Tibial nerve (tissue), 4 donors: Measurements from ENCODE around the gene ZFC3H1. TPM values are rescaled to one million over a fixed set of nuclear protein-coding genes. Genes with fewer than 3 reads are reported as not detected.
A peak's percentile ranks its signal among the peaks of the same experiment; 100 is the strongest.

Experiments used
- DNase-seq, 2 donors: peaks; one replicate each; pipeline ENCODE4 v3.0.0-alpha.2; 2019; ENCODE audit warnings: low spot score in 2 of 2
- H3K27ac ChIP-seq, 4 donors: fragments of 200-600 bp; sonication (generic) in 3 of 4; one replicate each; pipeline ENCODE4 v1.5.1; 2017 to 2019; ENCODE audit warnings: mild to moderate bottlenecking in 1 of 4
- H3K27me3 ChIP-seq, 2 donors: fragments of 200-600 bp; sonication (generic) in 1 of 2; one replicate each; pipeline versions ENCODE4 v1.5.1 to v1.6.0; 2017 to 2019
- H3K36me3 ChIP-seq, 3 donors: fragments of 200-600 bp; sonication (generic); one replicate each; pipeline ENCODE4 v1.5.1; 2018 to 2019
- H3K4me1 ChIP-seq, 4 donors: fragments of 200-600 bp; sonication (generic) in 3 of 4; one replicate each; pipeline ENCODE4 v1.5.1; 2017 to 2019
- H3K4me3 ChIP-seq, 4 donors: fragments of 200-600 bp; sonication (generic) in 3 of 4; one replicate each; pipeline ENCODE4 v1.5.1; 2017 to 2019; ENCODE audit warnings: mild to moderate bottlenecking in 1 of 4, moderate library complexity in 1 of 4
- H3K9me3 ChIP-seq, 4 donors: fragments of 200-600 bp; sonication (generic) in 3 of 4; one replicate each; pipeline ENCODE4 v1.5.1; 2017 to 2019
- EP300 ChIP-seq, 2 donors: sonication (generic); formaldehyde crosslinking; IDR thresholded peaks; one replicate each; pipeline ENCODE4 v1.6.1; 2017; ENCODE audit warnings: antibody characterized with exemption in 2 of 2, mild to moderate bottlenecking in 1 of 2
- POLR2A ChIP-seq, 2 donors: fragments of 450-650 bp; IDR thresholded peaks; one replicate each; pipeline ENCODE4 v1.6.1; 2017; ENCODE audit warnings: antibody characterized with exemption in 2 of 2, mild to moderate bottlenecking in 2 of 2, moderate library complexity in 2 of 2
- WGBS, 2 donors: methylation state at CpG; one replicate each; pipeline ENCODE4 v1.1.5; 2018; 5-methylcytosine and 5-hydroxymethylcytosine counted together
- total RNA-seq, 4 donors: library from RNA; depleted of rRNA; stranded (reverse); fragments of >200 nt; gene quantifications; one replicate each; pipeline ENCODE4 v1.1.0, GENCODE V29; 2016
- TF ChIP-seq, protein P1 (sequence below), 5 experiments: fragments of 200-600 bp in 3 of 5; fragments of 450-650 bp in 2 of 5; sonication (generic) in 3 of 5; IDR thresholded peaks; one replicate each; pipeline ENCODE4 v1.5.1; 2016 to 2019; ENCODE audit warnings: antibody characterized with exemption in 5 of 5, mild to moderate bottlenecking in 3 of 5, moderate library complexity in 2 of 5

Gene ZFC3H1
- total RNA-seq, 4 donors from 2014 or later = 47.1 to 95.3 (median 79.8) TPM

DNA sequence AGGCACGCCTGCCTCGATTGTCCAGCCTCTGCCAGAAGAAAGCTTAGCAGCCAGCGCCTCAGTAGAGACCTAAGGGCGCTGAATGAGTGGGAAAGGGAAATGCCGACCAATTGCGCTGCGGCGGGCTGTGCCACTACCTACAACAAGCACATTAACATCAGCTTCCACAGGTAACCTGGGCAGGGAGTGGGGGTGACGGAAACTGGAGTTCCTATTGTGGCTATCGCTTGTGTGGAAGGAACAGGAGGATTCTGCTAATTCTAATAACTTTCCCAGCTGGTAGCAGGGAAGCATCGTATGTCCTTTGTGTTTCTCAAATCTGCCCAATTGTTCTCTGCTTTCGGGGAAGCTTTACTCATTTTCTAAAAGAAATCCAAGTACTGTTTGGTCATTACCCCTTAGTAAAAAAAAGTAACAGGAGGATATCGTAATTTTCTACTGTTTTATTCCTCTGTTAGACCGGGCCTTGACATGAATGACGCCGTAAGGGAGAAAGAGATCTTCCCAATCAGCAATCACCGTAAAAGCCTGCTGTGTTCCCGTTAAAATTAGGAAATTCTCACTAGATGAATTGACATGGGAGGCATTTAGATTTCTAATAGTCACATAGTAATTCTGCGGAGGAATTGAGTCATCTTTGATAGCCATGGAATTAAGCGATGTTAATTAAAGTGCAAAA is 902 bp upstream of the ZFC3H1 start:
- Histone ChIP-seq H3K9me3 (no peaks in the 10 kb centered on the region), H3K27me3 (no peaks in the 10 kb centered on the region), H3K27ac (peak overlapping the region; percentile 83 to 94 (median 93)), H3K4me1 (peaks cover 0 to 41% (median 17%) of the 10 kb centered on the region in 4 donors), H3K4me3 (peak overlapping the region; percentile 79 to 94 (median 84)), H3K36me3 (peaks cover 0 to 1% (median 0%) of the 10 kb centered on the region in 3 donors)
- WGBS, 2 donors = 0% methylated on average over 20 of the region's 20 CpGs
- TF ChIP-seq POLR2A (IDR thresholded peaks at IDR 0.05) = no peak
- no peak for TF ChIP-seq EP300 (IDR thresholded peaks at IDR 0.05)
- TF ChIP-seq, protein P1, sequence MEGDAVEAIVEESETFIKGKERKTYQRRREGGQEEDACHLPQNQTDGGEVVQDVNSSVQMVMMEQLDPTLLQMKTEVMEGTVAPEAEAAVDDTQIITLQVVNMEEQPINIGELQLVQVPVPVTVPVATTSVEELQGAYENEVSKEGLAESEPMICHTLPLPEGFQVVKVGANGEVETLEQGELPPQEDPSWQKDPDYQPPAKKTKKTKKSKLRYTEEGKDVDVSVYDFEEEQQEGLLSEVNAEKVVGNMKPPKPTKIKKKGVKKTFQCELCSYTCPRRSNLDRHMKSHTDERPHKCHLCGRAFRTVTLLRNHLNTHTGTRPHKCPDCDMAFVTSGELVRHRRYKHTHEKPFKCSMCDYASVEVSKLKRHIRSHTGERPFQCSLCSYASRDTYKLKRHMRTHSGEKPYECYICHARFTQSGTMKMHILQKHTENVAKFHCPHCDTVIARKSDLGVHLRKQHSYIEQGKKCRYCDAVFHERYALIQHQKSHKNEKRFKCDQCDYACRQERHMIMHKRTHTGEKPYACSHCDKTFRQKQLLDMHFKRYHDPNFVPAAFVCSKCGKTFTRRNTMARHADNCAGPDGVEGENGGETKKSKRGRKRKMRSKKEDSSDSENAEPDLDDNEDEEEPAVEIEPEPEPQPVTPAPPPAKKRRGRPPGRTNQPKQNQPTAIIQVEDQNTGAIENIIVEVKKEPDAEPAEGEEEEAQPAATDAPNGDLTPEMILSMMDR (IDR thresholded peaks at IDR 0.05) = no peak
- no peak for DNase-seq

GRCh38 chr12:71662849-71663560 is 643 bp downstream of the ZFC3H1 start:
- peak; percentile 21 to 32 for DNase-seq
- TF ChIP-seq EP300 (IDR thresholded peaks at IDR 0.05) = no peak
- peak in 1 of 2 donors; percentile 8 for TF ChIP-seq POLR2A (IDR thresholded peaks at IDR 0.05)
- H3K36me3 ChIP-seq = peaks cover 0 to 17% (median 0%) of the 10 kb centered on the region in 3 donors

GRCh38 chr12:71661977-71662530 is 1.6 kb downstream of the ZFC3H1 start:
- H3K9me3 ChIP-seq = no peaks in the 10 kb centered on the region
- no peaks in the 10 kb centered on the region for H3K27me3 ChIP-seq
- peaks cover 0 to 26% (median 0%) of the 10 kb centered on the region in 3 donors for H3K36me3 ChIP-seq
- H3K27ac ChIP-seq = peak overlapping the region in 2 of 4 donors; percentile 93 to 95
- TF ChIP-seq POLR2A (IDR thresholded peaks at IDR 0.05) (no peak), EP300 (IDR thresholded peaks at IDR 0.05) (no peak)
- TF ChIP-seq, protein P1 (IDR thresholded peaks at IDR 0.05) = no peak
- peak overlapping the region; percentile 79 to 94 (median 84) for H3K4me3 ChIP-seq
- DNase-seq = no peak
- H3K4me1 ChIP-seq = peaks cover 0 to 41% (median 17%) of the 10 kb centered on the region in 4 donors
- 9 to 10% methylated on average over 8 of the region's 8 CpGs for WGBS, 2 donors

More at GRCh38 chr12:71662849-71663560, 643 bp downstream of the ZFC3H1 start:
- Histone ChIP-seq H3K27ac (peak overlapping the region; percentile 83 to 95 (median 93)), H3K27me3 (no peaks in the 10 kb centered on the region), H3K4me1 (peaks cover 0 to 41% (median 17%) of the 10 kb centered on the region in 4 donors), H3K9me3 (no peaks in the 10 kb centered on the region), H3K4me3 (peak overlapping the region; percentile 79 to 94 (median 84))
- 0 to 1% methylated on average over 49 to 53 of the region's 53 CpGs for WGBS, 2 donors

DNA sequence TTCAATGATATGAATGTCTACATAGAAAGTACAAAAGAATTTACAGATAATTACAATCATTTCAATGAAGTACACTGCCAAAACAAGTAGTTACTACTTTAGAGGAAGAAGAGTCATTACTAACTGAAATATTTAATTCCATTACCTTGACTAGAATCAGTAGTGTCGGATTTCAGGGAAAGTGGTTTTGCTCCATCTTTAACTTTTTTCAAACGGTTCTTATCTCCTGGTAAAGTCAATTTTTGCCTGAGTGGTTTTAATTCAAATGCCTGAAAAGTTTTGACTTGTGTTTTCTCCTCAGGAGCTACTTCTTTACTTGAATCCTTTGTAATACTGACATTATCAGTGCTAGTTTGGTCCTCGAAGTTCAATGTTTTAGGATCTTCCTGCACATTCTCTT is 6.9 kb downstream of the ZFC3H1 start:
- Histone ChIP-seq H3K4me3 (no peak overlapping the region), H3K4me1 (peaks cover 0 to 30% (median 8%) of the 10 kb centered on the region in 4 donors), H3K27ac (no peak overlapping the region), H3K36me3 (peaks cover 0 to 65% (median 4%) of the 10 kb centered on the region in 3 donors), H3K27me3 (no peaks in the 10 kb centered on the region), H3K9me3 (peaks cover 0 to 10% (median 2%) of the 10 kb centered on the region in 4 donors)
- WGBS, 2 donors = 87 to 89% methylated on average over 3 of the region's 3 CpGs
- DNase-seq = no peak
- TF ChIP-seq, protein P1 (IDR thresholded peaks at IDR 0.05) = no peak
- TF ChIP-seq POLR2A (IDR thresholded peaks at IDR 0.05) (no peak), EP300 (IDR thresholded peaks at IDR 0.05) (no peak)

DNA sequence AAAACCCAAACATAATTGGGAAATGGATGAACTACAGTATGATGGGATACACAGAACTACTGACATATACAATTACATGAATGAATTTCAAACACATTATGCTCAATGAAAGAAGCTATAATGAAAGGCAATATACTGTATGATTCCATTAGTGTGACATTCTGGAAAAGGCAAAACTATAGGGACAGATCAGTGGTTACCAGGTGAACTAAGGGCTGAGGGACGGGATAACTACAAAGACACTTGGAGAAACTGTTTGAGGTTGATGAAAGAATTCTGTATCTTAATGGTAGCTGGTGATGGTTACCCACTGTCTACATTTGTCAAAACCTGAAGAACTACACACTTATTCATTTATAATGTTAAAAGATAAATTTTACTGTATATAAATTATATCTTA is 7.7 kb downstream of the ZFC3H1 start:
- DNase-seq = no peak
- peaks cover 0 to 66% (median 4%) of the 10 kb centered on the region in 3 donors for H3K36me3 ChIP-seq
- H3K4me1 ChIP-seq = peaks cover 0 to 24% (median 3%) of the 10 kb centered on the region in 4 donors
- no peak overlapping the region for H3K27ac ChIP-seq
- TF ChIP-seq POLR2A (IDR thresholded peaks at IDR 0.05) (no peak), EP300 (IDR thresholded peaks at IDR 0.05) (no peak)
- TF ChIP-seq, protein P1 (IDR thresholded peaks at IDR 0.05) = no peak
- no peaks in the 10 kb centered on the region for H3K27me3 ChIP-seq
- H3K9me3 ChIP-seq = peaks cover 0 to 10% (median 2%) of the 10 kb centered on the region in 4 donors
- 100% methylated on average over 1 of the region's 1 CpG for WGBS, 2 donors
- H3K4me3 ChIP-seq = no peak overlapping the region
